Measurements from ENCODE around the gene SPSB2.

Gene SPSB2

DNA sequence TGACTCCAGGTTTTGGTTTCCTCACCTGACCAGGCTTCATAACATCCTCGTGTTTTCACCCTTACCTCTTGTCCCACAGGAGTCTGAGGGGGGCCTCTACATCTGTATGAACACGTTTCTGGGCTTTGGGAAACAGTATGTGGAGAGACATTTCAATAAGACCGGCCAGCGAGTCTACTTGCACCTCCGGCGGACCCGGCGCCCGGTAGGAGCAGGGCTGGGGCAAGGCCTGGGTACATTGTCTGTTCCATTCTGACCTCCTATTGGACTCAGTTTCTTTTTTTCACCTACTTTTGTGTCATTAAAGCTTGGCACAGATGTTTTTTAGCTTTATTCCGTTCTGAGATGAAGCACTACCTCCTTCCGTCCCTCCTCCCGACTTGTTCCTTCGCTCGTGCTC lies 17.8 kb downstream of the SPSB2 start:
- no peak overlapping the region for H3K27ac ChIP-seq (ENCODE audit: low read depth, low read length)
- H3F3A ChIP-seq (ENCODE audit: control insufficient read depth, insufficient read depth): no peaks in the 10 kb centered on the region; the same call in 1 of the 2 replicates
- H3K9me3 ChIP-seq (ENCODE audit: control insufficient read depth, insufficient read depth, low read length): no peaks in the 10 kb centered on the region
- no peaks in the 10 kb centered on the region for H3K9me2 ChIP-seq (replicated peaks; ENCODE audit: control insufficient read depth, low read length)
- peaks cover 37% of the 10 kb centered on the region for H3K79me2 ChIP-seq (ENCODE audit: control insufficient read depth, low read length)
- H3K4me1 ChIP-seq (ENCODE audit: control insufficient read depth, low read length): peaks cover 17% of the 10 kb centered on the region
- no peak overlapping the region for H3K4me2 ChIP-seq (ENCODE audit: low read length)
- no peaks in the 10 kb centered on the region for H4K20me1 ChIP-seq (ENCODE audit: control insufficient read depth, insufficient read depth, low read depth, low read length)
- no peaks in the 10 kb centered on the region for H3K27me3 ChIP-seq (ENCODE audit: control insufficient read depth, low read length)
- TF ChIP-seq, protein P1, sequence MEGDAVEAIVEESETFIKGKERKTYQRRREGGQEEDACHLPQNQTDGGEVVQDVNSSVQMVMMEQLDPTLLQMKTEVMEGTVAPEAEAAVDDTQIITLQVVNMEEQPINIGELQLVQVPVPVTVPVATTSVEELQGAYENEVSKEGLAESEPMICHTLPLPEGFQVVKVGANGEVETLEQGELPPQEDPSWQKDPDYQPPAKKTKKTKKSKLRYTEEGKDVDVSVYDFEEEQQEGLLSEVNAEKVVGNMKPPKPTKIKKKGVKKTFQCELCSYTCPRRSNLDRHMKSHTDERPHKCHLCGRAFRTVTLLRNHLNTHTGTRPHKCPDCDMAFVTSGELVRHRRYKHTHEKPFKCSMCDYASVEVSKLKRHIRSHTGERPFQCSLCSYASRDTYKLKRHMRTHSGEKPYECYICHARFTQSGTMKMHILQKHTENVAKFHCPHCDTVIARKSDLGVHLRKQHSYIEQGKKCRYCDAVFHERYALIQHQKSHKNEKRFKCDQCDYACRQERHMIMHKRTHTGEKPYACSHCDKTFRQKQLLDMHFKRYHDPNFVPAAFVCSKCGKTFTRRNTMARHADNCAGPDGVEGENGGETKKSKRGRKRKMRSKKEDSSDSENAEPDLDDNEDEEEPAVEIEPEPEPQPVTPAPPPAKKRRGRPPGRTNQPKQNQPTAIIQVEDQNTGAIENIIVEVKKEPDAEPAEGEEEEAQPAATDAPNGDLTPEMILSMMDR (IDR thresholded peaks at IDR 0.05; ENCODE audit: low read depth, low read length, poor library complexity, severe bottlenecking): no peak
- no peak for TF ChIP-seq EZH2phosphoT487 (IDR thresholded peaks at IDR 0.05; ENCODE audit: borderline replicate concordance, low read length)
- no peak overlapping the region for H3K4me3 ChIP-seq (ENCODE audit: low read length)
- peaks cover 70% of the 10 kb centered on the region for H3K36me3 ChIP-seq (ENCODE audit: control insufficient read depth, low read length)

DNA sequence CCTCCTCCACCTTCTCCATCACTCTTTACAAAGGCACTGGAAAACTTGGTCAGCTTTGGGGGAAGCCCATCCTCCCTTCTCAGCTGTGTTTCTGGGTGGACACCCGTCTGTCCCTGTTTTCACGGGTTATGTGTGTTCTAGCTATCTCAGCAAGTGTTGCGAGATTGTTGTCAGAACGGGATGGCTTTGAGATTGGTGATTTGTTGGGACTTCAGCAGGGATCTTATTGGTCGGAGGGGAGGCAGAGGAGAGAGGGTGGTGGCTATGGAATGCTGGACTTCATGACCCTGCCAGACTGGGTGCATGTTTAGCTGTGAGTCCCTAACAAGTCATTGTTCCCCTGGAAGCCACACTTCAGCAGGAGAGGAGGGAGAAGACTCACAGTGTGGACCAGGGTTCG lies 19.1 kb downstream of the SPSB2 start:
- H3K4me2 ChIP-seq (ENCODE audit: low read length): no peak overlapping the region; the same call in 1 of the 2 replicates
- H3K27me3 ChIP-seq (ENCODE audit: control insufficient read depth, low read length): no peaks in the 10 kb centered on the region
- no peaks in the 10 kb centered on the region for H4K20me1 ChIP-seq (ENCODE audit: control insufficient read depth, insufficient read depth, low read depth, low read length)
- no peaks in the 10 kb centered on the region for H3K9me2 ChIP-seq (replicated peaks; ENCODE audit: control insufficient read depth, low read length)
- H3K4me1 ChIP-seq (ENCODE audit: control insufficient read depth, low read length): peaks cover 30% of the 10 kb centered on the region
- H3K36me3 ChIP-seq (ENCODE audit: control insufficient read depth, low read length): peaks cover 73% of the 10 kb centered on the region
- H3K79me2 ChIP-seq (ENCODE audit: control insufficient read depth, low read length): peaks cover 49% of the 10 kb centered on the region
- no peak overlapping the region for H3K4me3 ChIP-seq (ENCODE audit: low read length)
- no peak overlapping the region for H3K27ac ChIP-seq (ENCODE audit: low read depth, low read length)
- no peak for TF ChIP-seq EZH2phosphoT487 (IDR thresholded peaks at IDR 0.05; ENCODE audit: borderline replicate concordance, low read length)
- TF ChIP-seq, protein P1 (IDR thresholded peaks at IDR 0.05; ENCODE audit: low read depth, low read length, poor library complexity, severe bottlenecking): no peak
- H3K9me3 ChIP-seq (ENCODE audit: control insufficient read depth, insufficient read depth, low read length): no peaks in the 10 kb centered on the region
- no peaks in the 10 kb centered on the region; the same call in 1 of the 2 replicates for H3F3A ChIP-seq (ENCODE audit: control insufficient read depth, insufficient read depth)

DNA sequence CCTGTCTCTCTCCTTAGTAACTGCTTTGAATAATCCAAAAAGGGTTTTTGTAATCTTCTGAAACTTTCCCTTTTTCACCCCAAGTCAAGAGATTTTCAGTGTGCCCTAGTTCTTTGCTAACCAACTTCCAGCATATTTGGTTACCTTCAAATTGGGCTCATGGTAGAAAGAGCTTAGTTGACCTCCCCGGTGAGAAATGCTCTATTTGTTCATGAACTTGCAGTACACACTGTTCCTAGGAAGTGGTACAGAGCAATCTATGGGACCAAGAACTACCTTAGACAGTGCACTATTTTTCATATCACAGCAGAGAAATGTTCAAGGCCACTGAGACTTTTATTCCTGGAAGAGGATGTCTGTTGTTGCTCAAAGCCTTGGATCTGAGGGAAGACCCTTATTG lies 19.5 kb downstream of the SPSB2 start:
- Histone ChIP-seq H3K27ac (ENCODE audit: low read depth, low read length) (no peak overlapping the region), H3K4me3 (ENCODE audit: low read length) (peak overlapping the region; percentile 77)

More for the DNA sequence above, 19.5 kb downstream of the SPSB2 start:
- TF ChIP-seq EZH2phosphoT487 (IDR thresholded peaks at IDR 0.05; ENCODE audit: borderline replicate concordance, low read length): no peak
- TF ChIP-seq, protein P1 (IDR thresholded peaks at IDR 0.05; ENCODE audit: low read depth, low read length, poor library complexity, severe bottlenecking): no peak
- Histone ChIP-seq H4K20me1 (ENCODE audit: control insufficient read depth, insufficient read depth, low read depth, low read length) (no peaks in the 10 kb centered on the region), H3K4me1 (ENCODE audit: control insufficient read depth, low read length) (peaks cover 32% of the 10 kb centered on the region), H3K9me3 (ENCODE audit: control insufficient read depth, insufficient read depth, low read length) (no peaks in the 10 kb centered on the region), H3K36me3 (ENCODE audit: control insufficient read depth, low read length) (peaks cover 73% of the 10 kb centered on the region), H3K9me2 (replicated peaks; ENCODE audit: control insufficient read depth, low read length) (no peaks in the 10 kb centered on the region), H3K27me3 (ENCODE audit: control insufficient read depth, low read length) (no peaks in the 10 kb centered on the region), H3K4me2 (ENCODE audit: low read length) (peak overlapping the region; percentile 99), H3F3A (ENCODE audit: control insufficient read depth, insufficient read depth) (no peaks in the 10 kb centered on the region; the same call in 1 of the 2 replicates), H3K79me2 (ENCODE audit: control insufficient read depth, low read length) (peaks cover 51% of the 10 kb centered on the region)
